IMR-90 (cell line): ENCODE results near the gene TMEM158. TPM values are rescaled to one million over a fixed set of nuclear protein-coding genes. Genes with fewer than 3 reads are reported as not detected.

Source experiments
- microRNA-seq, 2 experiments: library from miRNA; stranded (forward) in 1 of 2; unstranded in 1 of 2; fragments of 10-50 nt in 1 of 2; fragments of <30 nt in 1 of 2; gene quantifications in 1 of 2; microRNA quantifications in 1 of 2; one replicate each; pipeline versions ENCODE3 to v1.1.0; 2013 to 2020; ENCODE audit not compliant: insufficient read depth in 1 of 2, insufficient read length in 1 of 2, unreplicated experiment in 1 of 2
- polyA plus RNA-seq, 3 experiments: library from polyadenylated mRNA; depleted of rRNA; stranded (reverse); fragments of >200 nt; gene quantifications; 2 replicates each; pipeline ENCODE4 v1.2.3, GENCODE V29; 2012; ENCODE audit warnings: low replicate concordance in 1 of 3
- small RNA-seq, 5 experiments: library from RNA; depleted of rRNA; stranded (forward); fragments of <200 nt; gene quantifications; one replicate each; pipeline ENCODE3, GENCODE V24; 2012
- total RNA-seq: library from RNA; depleted of rRNA; stranded (reverse); fragments of >200 nt; gene quantifications from 2 replicates; pipeline ENCODE4 v1.2.3, GENCODE V29; 2012; rRNA removed

The TMEM158 gene
- total and polyA plus RNA-seq, 2 of the 4 experiments (the other 2 are of a cell fraction) = 1.6 to 16.4 TPM

Small RNAs within 50 kb of the gene (microRNA-seq; reads per million reads assigned to microRNA genes)
- gene RF00012 (ENCODE audit: insufficient read depth, insufficient read length) = not detected

Small RNAs within 50 kb of the gene (small RNA-seq; reads per million reads assigned to genes)
- 0 to 0.04 (median 0) reads per million in 5 experiments for gene RF00012

Other genes with a start within 250 kb of the TMEM158 start
- 1.9 and 3.6 TPM in 2 replicates for gene CLEC3B, start 200.0 kb downstream of the TMEM158 start, total RNA-seq
- 13.2 and 13.8 TPM in 2 replicates for gene CLEC3B, start 200.0 kb downstream of the TMEM158 start, polyA plus RNA-seq (2012; rRNA removed)
- gene CDCP1, start 79.9 kb downstream of the TMEM158 start, total RNA-seq = 2.5 TPM in 2 replicates
- 3.1 and 3.8 TPM in 2 replicates for gene CDCP1, start 79.9 kb downstream of the TMEM158 start, polyA plus RNA-seq (2012; rRNA removed)
- 30.0 and 30.3 TPM in 2 replicates for gene LARS2, start 162.3 kb upstream of the TMEM158 start, total RNA-seq
- 14.8 and 17.0 TPM in 2 replicates for gene LARS2, start 162.3 kb upstream of the TMEM158 start, polyA plus RNA-seq (2012; rRNA removed)